Hindlimb muscle (tissue), 1 donor: Measurements from ENCODE around the gene PLA2G2D. TPM values are rescaled to one million over a fixed set of nuclear protein-coding genes. Genes with fewer than 3 reads are reported as not detected.

ENCODE experiments used
- DNase-seq: peaks from one replicate; pipeline ENCODE4 v3.0.0-alpha.2; 2013
- polyA plus RNA-seq: library from polyadenylated mRNA; unstranded; fragments of 120-200 nt; gene quantifications from one replicate; pipeline ENCODE4 v1.2.1, GENCODE V29; 2013; ENCODE audit not compliant: insufficient read length

Gene PLA2G2D
- polyA plus RNA-seq = not detected

GRCh38 chr1:20119347-20119746 lies at the start of gene PLA2G2D:
PLA2G2D (minus strand) TSS chr1:20119536; CDS start chr1:20119498, 38 bp downstream.
- DNase-seq = no peak

GRCh38 chr1:20168564-20169491 lies 49.5 kb upstream of the PLA2G2D start:
- no peak for DNase-seq

- DNase-seq = no peak
These were observed 47.8 kb upstream of the PLA2G2D start for GRCh38 chr1:20167126-20167525.

GRCh38 chr1:20166051-20166450 lies 46.7 kb upstream of the PLA2G2D start:
- no peak for DNase-seq

GRCh38 chr1:20165522-20165951 lies 46.2 kb upstream of the PLA2G2D start:
- DNase-seq = no peak

- DNase-seq = peak; percentile 34
These were observed 45.4 kb upstream of the PLA2G2D start for GRCh38 chr1:20164694-20165202.

- no peak for DNase-seq
These were observed 40.7 kb upstream of the PLA2G2D start for GRCh38 chr1:20160034-20160433.

- DNase-seq = no peak
These were observed 39.2 kb upstream of the PLA2G2D start for GRCh38 chr1:20158358-20159070.

GRCh38 chr1:20154301-20154831 lies 35.0 kb upstream of the PLA2G2D start:
- no peak for DNase-seq

GRCh38 chr1:20153000-20153418 lies 33.7 kb upstream of the PLA2G2D start:
- no peak for DNase-seq

- DNase-seq = no peak
These were observed 33.2 kb upstream of the PLA2G2D start for GRCh38 chr1:20152599-20152930.

- DNase-seq = peak; percentile 70
These were observed 32.7 kb upstream of the PLA2G2D start for GRCh38 chr1:20151906-20152598.

- no peak for DNase-seq
These were observed 31.6 kb upstream of the PLA2G2D start for GRCh38 chr1:20150969-20151368.

- no peak for DNase-seq
These were observed 31.0 kb upstream of the PLA2G2D start for GRCh38 chr1:20150326-20150705.

GRCh38 chr1:20149601-20150325 lies 30.4 kb upstream of the PLA2G2D start:
- DNase-seq = no peak

- DNase-seq = no peak
These were observed 29.5 kb upstream of the PLA2G2D start for GRCh38 chr1:20148571-20149500.

- DNase-seq = no peak
These were observed 28.7 kb upstream of the PLA2G2D start for GRCh38 chr1:20147846-20148570.

- DNase-seq = no peak
These were observed 24.6 kb upstream of the PLA2G2D start for GRCh38 chr1:20143734-20144565.

GRCh38 chr1:20143318-20143717 lies 24.0 kb upstream of the PLA2G2D start:
- DNase-seq = no peak
